Epithelial cell of prostate (primary cell): ENCODE data around the gene RPL36.
"Not testable (repeated sequence)": the region's sequence is repeated elsewhere in the genome, so short reads cannot be mapped to it uniquely, and the experiment has no call there.

Experiments
- DNase-seq: peaks from one replicate; pipeline ENCODE4 v3.0.0-alpha.2; 2011; ENCODE audit warnings: low read depth, low spot score
- H3K27ac ChIP-seq: fragments of 450-650 bp; 2 replicates; pipeline ENCODE4 v1.5.1; 2017; ENCODE audit warnings: mild to moderate bottlenecking

The RPL36 gene

DNA sequence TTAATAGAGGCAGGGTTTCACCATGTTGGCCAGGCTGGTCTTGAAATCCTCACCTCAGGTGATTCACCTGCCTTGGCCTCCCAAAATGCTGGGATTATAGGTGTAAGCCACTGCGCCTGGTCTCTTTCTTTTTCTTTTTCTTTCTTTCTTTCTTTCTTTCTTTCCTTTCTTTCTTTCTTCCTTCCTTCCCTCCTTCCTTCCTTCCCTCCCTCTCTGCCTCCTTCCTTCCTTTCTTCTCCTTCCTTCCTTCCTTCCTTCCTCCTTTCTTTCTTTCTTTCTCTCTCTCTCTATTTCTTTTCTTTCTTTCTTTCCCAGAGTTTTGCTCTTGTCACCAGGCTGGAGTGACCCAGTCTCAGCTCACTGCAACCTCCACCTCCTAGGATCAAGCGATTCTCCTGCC, 43.1 kb downstream of the RPL36 start:
- DNase-seq, H3K27ac ChIP-seq: not testable (repeated sequence)

DNA sequence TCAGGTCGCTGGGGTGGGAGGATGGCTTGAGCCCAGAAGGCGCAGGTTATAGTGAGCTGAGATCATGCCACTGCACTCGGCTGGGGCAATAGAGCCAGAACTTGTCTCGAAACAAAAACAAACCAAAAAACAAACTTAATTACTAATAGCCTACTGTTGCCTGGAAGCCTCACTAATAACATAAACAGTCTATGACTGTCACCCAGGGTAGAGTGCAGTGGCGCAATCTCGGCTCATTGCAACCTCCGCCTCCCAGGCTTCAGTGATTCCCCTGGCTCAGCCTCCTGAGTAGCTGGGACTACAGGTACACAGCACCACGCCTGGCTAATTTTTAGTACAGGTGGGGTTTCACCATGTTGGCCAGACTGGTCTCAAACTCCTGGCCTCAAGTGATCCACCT, 48.3 kb downstream of the RPL36 start:
- DNase-seq = no peak
- H3K27ac ChIP-seq = no peak overlapping the region
